Measurements from ENCODE around the gene RGP1. TPM values are rescaled to one million over a fixed set of nuclear protein-coding genes. Genes with fewer than 3 reads are reported as not detected.

The RGP1 gene
- total RNA-seq, result 10 to 100 TPM in 4 of 5 donors, 1 to 10 TPM in 1; 7.0 to 21.2 (median 14.7) TPM
- 10 to 100 TPM in 1 of 3 donors, 1 to 10 TPM in 2; 3.8 to 12.8 (median 7.2) TPM for polyA plus RNA-seq
- long read RNA-seq, donor 1, full-length matches to known transcripts, result 1 of 1 reads
- long read RNA-seq, donor 1, partial matches to known transcripts, result 0 of 1 reads
- long read RNA-seq, donor 1, other reads (novel, unspliced or antisense), result 0 of 1 reads
- long read RNA-seq, donor 2, result 0 reads
- long read RNA-seq, donor 3, result 0 reads
- long read RNA-seq, donor 4, full-length matches to known transcripts, result 2 of 2 reads
- long read RNA-seq, donor 4, partial matches to known transcripts, result 0 of 2 reads
- long read RNA-seq, donor 4, other reads (novel, unspliced or antisense), result 0 of 2 reads
- long read RNA-seq, donor 5, full-length matches to known transcripts, result 3 of 3 reads
- long read RNA-seq, donor 5, partial matches to known transcripts, result 0 of 3 reads
- long read RNA-seq, donor 5, other reads (novel, unspliced or antisense), result 0 of 3 reads
- long read RNA-seq, donor 6, full-length matches to known transcripts, result 3 of 8 reads
- long read RNA-seq, donor 6, partial matches to known transcripts, result 5 of 8 reads
- long read RNA-seq, donor 6, other reads (novel, unspliced or antisense), result 0 of 8 reads
- long read RNA-seq, donor 7, full-length matches to known transcripts, result 2 of 2 reads
- long read RNA-seq, donor 7, partial matches to known transcripts, result 0 of 2 reads
- long read RNA-seq, donor 7, other reads (novel, unspliced or antisense), result 0 of 2 reads
- long read RNA-seq, donor 8, full-length matches to known transcripts, result 2 of 2 reads
- long read RNA-seq, donor 8, partial matches to known transcripts, result 0 of 2 reads
- long read RNA-seq, donor 8, other reads (novel, unspliced or antisense), result 0 of 2 reads
- long read RNA-seq, donor 9, result 0 reads
- long read RNA-seq, donor 10, full-length matches to known transcripts, result 1 of 1 reads
- long read RNA-seq, donor 10, partial matches to known transcripts, result 0 of 1 reads
- long read RNA-seq, donor 10, other reads (novel, unspliced or antisense), result 0 of 1 reads

DNA sequence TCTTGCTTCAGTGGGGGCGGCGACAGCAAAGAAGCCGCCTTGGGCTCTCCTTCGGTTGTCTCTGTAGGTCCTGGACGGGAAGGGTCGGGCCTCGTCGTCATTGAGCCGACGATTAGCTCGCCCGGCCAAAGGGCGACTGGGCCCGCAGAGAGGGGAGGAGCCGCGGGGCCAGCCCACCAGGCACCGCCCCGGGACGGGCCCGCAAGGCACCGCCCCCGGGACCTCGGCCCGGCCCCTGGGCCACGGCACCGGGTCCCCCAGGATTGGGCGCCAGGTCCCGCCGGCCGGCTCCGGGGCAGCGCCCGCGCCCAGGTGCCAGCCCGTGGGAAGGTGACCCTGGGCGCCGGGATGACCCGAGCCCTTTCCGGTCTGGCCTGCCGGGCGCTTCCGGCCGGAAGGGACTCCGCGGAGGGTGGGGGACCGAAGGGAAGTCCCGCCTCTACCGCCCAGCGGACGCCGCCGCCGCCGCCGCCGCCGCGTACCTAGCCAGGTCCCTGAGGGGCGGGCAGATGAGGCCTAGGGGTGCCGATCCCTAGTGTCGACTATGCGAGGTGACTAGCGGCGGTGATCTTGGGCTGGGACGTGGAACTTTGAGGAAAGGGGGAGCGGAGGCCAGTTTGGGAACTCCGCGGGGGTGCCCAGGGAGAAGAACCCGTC, at the start of gene RGP1, which contains the start of gene GBA2:
Gene RGP1 (plus strand): TSS at position 430 of the 657 bp plus-strand sequence. CDS start 469 bp downstream, outside the sequence.
Gene GBA2 (minus strand): TSS at position 371 of the 657 bp plus-strand sequence. CDS start 524 bp downstream, outside the sequence.
- Histone ChIP-seq H3K27ac (peak within 1 kb of the TSS; percentile 87 to 96 (median 95)), H3K4me1 (peaks cover 36 to 61% (median 53%) of the 10 kb centered on the region in 4 donors), H3K36me3 (peaks cover 44 to 49% (median 45%) of the 10 kb centered on the region in 4 donors), H3K4me3 (peak within 1 kb of the TSS; percentile 75 to 94 (median 79)), H3K27me3 (no peaks in the 10 kb centered on the region), H3K9me3 (no peaks in the 10 kb centered on the region)
- intact Hi-C loops (cut with DNase I; ENCODE audit: low total_unique reads), result no loop called here
- peak; percentile 89 to 95 for DNase-seq
- TF ChIP-seq POLR2AphosphoS5 (IDR thresholded peaks at IDR 0.05), result peak; percentile 48 to 90 (median 83)
- no peak for TF ChIP-seq POLR2A (IDR thresholded peaks at IDR 0.05)
- TF ChIP-seq, protein P1, sequence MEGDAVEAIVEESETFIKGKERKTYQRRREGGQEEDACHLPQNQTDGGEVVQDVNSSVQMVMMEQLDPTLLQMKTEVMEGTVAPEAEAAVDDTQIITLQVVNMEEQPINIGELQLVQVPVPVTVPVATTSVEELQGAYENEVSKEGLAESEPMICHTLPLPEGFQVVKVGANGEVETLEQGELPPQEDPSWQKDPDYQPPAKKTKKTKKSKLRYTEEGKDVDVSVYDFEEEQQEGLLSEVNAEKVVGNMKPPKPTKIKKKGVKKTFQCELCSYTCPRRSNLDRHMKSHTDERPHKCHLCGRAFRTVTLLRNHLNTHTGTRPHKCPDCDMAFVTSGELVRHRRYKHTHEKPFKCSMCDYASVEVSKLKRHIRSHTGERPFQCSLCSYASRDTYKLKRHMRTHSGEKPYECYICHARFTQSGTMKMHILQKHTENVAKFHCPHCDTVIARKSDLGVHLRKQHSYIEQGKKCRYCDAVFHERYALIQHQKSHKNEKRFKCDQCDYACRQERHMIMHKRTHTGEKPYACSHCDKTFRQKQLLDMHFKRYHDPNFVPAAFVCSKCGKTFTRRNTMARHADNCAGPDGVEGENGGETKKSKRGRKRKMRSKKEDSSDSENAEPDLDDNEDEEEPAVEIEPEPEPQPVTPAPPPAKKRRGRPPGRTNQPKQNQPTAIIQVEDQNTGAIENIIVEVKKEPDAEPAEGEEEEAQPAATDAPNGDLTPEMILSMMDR (IDR thresholded peaks at IDR 0.05), result no peak
- TF ChIP-seq EP300 (IDR thresholded peaks at IDR 0.05), result no peak
- WGBS, 5 donors, result 0 to 1% (median 0%) methylated on average over 18 to 68 of the region's 69 CpGs

DNA sequence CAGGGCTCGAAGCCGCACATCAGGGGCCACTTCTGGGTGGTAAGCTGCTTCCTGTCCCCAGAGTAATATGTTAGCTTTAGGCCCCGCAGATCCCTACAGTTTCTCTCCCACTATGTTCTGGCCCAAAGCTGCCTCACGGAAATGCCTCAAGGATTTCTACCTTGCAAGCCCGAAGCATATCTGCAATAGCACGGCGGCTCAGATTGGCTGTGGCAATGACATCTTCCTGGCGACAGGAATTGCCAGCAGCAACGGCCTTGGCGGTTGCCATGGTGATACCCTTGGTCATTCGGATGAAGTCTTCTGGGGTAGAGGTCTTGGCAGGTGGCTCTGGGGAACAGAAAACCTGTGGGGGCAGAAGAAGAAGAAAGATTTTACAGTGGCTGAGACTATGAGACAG, 49.1 kb upstream of the RGP1 start:
- Histone ChIP-seq H3K27me3 (no peaks in the 10 kb centered on the region), H3K4me1 (peaks cover 24 to 33% (median 28%) of the 10 kb centered on the region in 4 donors), H3K9me3 (no peaks in the 10 kb centered on the region), H3K36me3 (peaks cover 82 to 93% (median 88%) of the 10 kb centered on the region in 4 donors), H3K4me3 (no peak overlapping the region), H3K27ac (peak overlapping the region in 2 of 5 donors; percentile 96 to 97)
- 83 to 91% (median 87%) methylated on average over 11 of the region's 11 CpGs for WGBS, 5 donors
- intact Hi-C loops (cut with DNase I; ENCODE audit: low total_unique reads), result no loop called here
- DNase-seq, result no peak
- no peak for TF ChIP-seq EP300 (IDR thresholded peaks at IDR 0.05)
- no peak for TF ChIP-seq POLR2AphosphoS5 (IDR thresholded peaks at IDR 0.05)
- no peak for TF ChIP-seq POLR2A (IDR thresholded peaks at IDR 0.05)
- TF ChIP-seq, protein P1 (IDR thresholded peaks at IDR 0.05), result no peak

GRCh38 chr9:35700942-35701341, 48.1 kb upstream of the RGP1 start:
- H3K36me3 ChIP-seq, result peaks cover 91 to 100% (median 95%) of the 10 kb centered on the region in 4 donors
- H3K4me1 ChIP-seq, result peaks cover 16 to 24% (median 21%) of the 10 kb centered on the region in 4 donors
- no peak overlapping the region for H3K4me3 ChIP-seq
- TF ChIP-seq, protein P1 (IDR thresholded peaks at IDR 0.05), result no peak
- TF ChIP-seq POLR2A (IDR thresholded peaks at IDR 0.05), result no peak
- no peak for TF ChIP-seq EP300 (IDR thresholded peaks at IDR 0.05)
- no peak for TF ChIP-seq POLR2AphosphoS5 (IDR thresholded peaks at IDR 0.05)
- intact Hi-C loops (cut with DNase I; ENCODE audit: low total_unique reads), result no loop called here
- DNase-seq, result no peak
- H3K9me3 ChIP-seq, result no peaks in the 10 kb centered on the region
- no peaks in the 10 kb centered on the region for H3K27me3 ChIP-seq
- peak overlapping the region in 1 of 5 donors; percentile 97 for H3K27ac ChIP-seq

Data from stomach (tissue), 19 donors.